OCI-LY1 (cell line): ENCODE data around the gene FSD1L.

Experiments used
- EZH2 ChIP-seq: fragments of 200-600 bp; sonication (generic), shearing (Covaris generic); IDR thresholded peaks from 2 replicates; pipeline ENCODE4 v1.8.0; 2017; ENCODE audit warnings: borderline replicate concordance, mixed run types, mild to moderate bottlenecking, antibody characterized with exemption, low read length, moderate library complexity, mixed read lengths
- TF ChIP-seq, protein P1 (sequence below): fragments of 200-600 bp; sonication (generic), shearing (Covaris generic); IDR thresholded peaks from 2 replicates; pipeline ENCODE4 v1.5.1; 2017; ENCODE audit warnings: mild to moderate bottlenecking, antibody characterized with exemption, low read length, moderate library complexity, mixed read lengths

DNA sequence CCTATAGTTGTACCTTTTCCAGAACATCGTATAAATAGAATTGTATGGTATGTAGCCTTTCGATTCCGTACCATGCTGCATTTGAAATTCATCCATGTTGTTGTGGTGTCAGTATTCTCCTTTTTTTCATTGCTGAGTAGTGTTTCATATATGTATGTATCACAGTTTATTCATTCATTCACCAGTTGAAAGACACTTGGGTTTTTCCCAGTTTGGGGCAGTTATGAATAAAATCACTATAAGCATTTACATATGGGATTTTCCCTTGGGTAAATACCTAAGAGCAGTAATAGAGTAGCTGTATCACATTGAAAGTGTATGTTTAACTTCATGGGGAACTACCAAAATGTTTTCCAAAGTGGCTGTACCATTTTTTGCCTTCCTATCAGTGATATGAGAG, 94.0 kb downstream of the FSD1L start:
- TF ChIP-seq, protein P1, sequence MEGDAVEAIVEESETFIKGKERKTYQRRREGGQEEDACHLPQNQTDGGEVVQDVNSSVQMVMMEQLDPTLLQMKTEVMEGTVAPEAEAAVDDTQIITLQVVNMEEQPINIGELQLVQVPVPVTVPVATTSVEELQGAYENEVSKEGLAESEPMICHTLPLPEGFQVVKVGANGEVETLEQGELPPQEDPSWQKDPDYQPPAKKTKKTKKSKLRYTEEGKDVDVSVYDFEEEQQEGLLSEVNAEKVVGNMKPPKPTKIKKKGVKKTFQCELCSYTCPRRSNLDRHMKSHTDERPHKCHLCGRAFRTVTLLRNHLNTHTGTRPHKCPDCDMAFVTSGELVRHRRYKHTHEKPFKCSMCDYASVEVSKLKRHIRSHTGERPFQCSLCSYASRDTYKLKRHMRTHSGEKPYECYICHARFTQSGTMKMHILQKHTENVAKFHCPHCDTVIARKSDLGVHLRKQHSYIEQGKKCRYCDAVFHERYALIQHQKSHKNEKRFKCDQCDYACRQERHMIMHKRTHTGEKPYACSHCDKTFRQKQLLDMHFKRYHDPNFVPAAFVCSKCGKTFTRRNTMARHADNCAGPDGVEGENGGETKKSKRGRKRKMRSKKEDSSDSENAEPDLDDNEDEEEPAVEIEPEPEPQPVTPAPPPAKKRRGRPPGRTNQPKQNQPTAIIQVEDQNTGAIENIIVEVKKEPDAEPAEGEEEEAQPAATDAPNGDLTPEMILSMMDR: no peak
- TF ChIP-seq EZH2: no peak
